ENCODE data around the gene ARF3.

The ARF3 gene

GRCh38 chr12:48981757-48982157 lies 24.5 kb upstream of the ARF3 start:
- DNase-seq (ENCODE audit: low read depth) = no peak

GRCh38 chr12:48980953-48981756 lies 23.9 kb upstream of the ARF3 start:
- DNase-seq (ENCODE audit: low read depth) = no peak

DNA sequence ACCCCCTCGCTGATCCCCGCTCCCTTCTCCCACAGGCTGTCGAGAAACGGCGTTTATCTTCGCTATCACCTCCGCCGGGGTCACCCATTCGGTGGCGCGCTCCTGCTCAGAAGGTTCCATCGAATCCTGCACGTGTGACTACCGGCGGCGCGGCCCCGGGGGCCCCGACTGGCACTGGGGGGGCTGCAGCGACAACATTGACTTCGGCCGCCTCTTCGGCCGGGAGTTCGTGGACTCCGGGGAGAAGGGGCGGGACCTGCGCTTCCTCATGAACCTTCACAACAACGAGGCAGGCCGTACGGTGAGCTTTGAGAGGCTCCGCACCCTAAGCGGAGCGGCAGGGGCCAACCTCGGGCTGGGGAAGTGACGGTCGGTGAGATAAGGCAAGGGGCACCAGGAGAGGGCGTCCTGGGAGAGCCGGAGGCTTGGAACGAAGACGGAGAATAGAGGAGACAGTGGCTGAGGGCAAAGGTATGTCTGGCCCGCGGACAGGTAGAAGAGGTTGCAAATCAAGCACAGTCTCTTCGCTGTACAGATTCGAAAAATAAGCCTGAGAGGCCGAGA lies 23.2 kb upstream of the ARF3 start:
- DNase-seq (ENCODE audit: low read depth) = no peak

DNA sequence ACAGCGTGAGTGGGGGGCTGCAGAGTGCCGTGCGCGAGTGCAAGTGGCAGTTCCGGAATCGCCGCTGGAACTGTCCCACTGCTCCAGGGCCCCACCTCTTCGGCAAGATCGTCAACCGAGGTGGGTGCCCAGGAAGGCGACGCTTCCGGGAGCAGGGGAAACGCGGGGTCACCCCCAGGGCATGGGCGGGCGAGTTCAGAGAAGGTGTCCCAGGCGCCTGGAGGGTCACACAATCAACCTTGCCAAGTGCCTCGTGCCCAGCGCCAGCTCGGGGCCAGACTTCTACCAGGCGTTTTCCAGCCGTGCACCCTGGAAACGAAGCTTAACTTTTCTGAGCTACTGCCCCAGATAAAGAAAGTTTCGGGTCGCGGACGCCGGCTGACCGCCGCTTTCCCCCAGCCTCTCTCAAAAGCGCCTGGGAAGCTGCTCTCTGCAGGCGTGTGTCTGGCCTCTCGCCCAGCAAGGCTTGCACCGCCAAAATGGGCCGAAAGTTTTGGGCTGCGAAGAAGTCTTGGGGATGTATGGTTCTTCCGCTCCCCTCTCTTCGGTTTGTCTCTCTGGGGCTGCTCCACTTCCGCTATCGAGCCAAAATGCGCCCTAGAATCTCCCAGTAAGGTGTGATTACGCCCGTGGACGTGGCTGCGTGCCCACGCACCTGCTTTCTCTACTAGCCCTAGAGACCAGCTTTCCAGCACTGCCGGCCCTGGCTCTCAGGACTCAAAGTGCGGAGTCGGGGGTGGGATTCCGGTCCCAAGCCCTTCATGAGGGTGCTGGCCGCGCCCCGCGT lies 22.5 kb upstream of the ARF3 start:
- no peak for DNase-seq (ENCODE audit: low read depth)

DNA sequence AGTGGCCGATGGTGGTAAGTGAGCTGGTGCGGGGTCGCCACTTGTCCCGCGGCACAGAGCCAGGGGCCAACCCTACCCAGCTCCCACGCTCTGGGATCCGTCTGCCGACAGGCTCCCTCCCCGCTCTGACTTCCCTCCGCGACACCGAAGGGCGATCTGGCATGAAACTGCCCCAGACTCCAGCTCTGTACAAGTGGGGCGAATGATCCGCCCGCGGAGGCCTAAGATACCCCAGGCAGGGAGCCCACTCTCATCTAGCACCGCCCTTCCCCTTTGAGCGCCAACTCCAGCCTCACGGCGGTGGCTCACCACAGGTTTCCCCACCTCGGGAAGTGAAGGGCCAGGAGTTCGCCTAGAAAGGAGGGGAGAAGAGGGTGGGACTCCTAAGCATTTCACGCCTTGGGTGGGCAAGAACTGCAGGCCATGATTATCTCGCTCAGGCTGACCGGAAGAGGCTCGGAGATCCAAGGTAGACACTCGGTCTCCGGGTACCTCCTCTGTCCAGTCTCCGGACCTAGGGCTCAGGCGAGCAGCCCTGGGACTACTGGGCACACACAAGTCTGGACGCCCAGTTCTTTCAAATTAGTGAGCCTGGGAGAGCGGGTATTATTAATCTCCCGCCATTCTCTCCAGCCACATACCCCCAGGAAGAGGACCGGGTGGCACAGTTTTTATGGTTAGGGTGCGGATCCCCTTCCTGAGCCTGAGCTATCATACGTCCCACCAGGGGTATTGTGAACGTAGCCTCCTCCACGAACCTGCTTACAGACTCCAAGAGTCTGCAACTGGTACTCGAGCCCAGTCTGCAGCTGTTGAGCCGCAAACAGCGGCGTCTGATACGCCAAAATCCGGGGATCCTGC lies 21.7 kb upstream of the ARF3 start:
- DNase-seq (ENCODE audit: low read depth) = no peak

- no peak for DNase-seq (ENCODE audit: low read depth)
Observed at GRCh38 chr12:48978291-48978740, 21.0 kb upstream of the ARF3 start, which contains the start of gene WNT1. WNT1 (plus strand) TSS chr12:48978322; CDS start chr12:48978651, 329 bp downstream.

GRCh38 chr12:48977290-48978281 lies 20.3 kb upstream of the ARF3 start:
- no peak for DNase-seq (ENCODE audit: low read depth)

DNA sequence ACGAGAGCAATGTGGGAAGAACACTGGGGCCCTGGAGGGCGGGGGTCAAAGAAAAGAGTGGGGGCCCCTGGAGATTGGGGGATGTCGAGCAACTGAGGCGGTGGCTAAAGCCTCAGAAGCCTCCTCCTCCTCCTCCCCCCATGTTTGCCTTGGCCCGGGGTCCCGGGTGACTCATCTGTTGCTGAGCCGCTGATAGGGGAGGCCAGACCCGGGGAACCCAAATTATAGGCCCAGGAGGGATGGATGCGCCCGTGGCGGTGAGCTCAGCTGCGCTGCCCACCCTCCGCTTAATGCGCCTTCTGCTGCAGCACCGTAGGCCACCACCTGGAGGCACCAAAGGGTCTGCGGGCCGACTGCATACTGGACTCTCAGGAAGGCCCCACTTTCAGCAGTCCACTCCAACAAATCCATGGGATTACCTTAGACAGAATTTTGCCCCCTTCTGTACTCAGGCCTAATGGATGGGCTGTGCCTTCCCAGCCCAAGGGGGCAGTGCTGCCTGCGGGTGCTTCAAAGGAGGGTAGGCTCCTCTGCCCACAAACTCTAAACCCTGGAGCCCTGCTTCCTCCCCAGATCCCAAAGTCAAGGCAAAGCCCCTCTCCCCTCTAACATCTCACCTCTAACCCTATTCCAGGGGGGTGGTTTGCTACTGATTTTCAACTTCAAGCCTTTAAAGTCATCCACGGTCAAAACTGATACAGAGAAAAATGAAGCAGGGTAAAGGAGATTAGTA lies 16.8 kb upstream of the ARF3 start:
- no peak for DNase-seq (ENCODE audit: low read depth)

DNA sequence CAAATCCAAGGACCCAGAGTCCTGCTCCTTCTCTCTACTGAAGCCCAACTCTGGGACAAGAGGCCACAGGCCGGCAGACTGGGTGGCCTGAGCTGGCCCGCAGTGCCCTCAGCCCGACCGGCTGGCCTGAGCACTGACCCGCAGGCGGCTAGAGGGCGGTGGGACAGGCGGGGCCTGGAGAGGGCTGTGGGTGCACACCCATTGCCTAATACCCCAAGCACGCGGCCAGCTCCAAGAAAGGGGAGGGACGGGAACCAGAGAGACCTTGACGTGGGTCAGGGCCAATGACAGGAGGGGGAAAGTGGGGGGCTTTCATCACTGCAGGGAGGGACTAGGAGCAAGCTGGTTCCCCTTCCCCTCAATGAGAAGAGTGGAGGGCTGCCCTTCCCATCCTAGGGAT lies 16.2 kb upstream of the ARF3 start:
- no peak for DNase-seq (ENCODE audit: low read depth)

- no peak for DNase-seq (ENCODE audit: low read depth)
Observed at GRCh38 chr12:48972952-48973483, 15.7 kb upstream of the ARF3 start.

GRCh38 chr12:48972213-48972951 lies 15.1 kb upstream of the ARF3 start:
- no peak for DNase-seq (ENCODE audit: low read depth)

DNA sequence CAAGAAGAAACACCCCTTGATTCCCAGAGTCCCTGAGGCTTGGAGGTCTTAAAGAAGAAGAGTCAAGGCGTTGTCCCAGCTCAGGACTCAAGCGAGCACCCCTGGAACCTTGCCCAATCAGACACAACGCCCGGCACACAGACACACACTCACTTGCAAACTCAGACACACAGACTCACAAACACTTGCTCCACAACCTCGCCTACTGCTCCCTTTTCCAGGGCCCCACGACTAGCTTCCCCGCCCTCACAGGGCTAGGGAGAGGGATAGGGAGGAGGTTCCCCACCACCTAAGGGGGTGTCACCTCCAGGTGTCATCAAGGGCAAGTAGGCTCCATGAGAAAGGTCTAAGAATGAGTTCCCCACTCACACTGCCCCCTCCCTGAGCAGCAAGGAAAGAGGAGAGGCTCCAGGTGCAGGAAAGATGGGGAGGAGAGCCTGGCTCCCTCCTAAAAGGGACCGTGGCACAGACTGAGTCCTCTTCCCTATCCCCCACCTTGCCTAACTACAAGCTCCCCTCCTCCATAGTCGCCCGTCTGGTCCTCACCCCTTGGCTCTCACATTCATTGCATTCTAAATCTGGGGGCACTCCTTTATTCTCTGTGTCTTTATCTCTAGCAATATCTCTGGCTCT lies 13.5 kb upstream of the ARF3 start:
- DNase-seq (ENCODE audit: low read depth) = no peak

DNA sequence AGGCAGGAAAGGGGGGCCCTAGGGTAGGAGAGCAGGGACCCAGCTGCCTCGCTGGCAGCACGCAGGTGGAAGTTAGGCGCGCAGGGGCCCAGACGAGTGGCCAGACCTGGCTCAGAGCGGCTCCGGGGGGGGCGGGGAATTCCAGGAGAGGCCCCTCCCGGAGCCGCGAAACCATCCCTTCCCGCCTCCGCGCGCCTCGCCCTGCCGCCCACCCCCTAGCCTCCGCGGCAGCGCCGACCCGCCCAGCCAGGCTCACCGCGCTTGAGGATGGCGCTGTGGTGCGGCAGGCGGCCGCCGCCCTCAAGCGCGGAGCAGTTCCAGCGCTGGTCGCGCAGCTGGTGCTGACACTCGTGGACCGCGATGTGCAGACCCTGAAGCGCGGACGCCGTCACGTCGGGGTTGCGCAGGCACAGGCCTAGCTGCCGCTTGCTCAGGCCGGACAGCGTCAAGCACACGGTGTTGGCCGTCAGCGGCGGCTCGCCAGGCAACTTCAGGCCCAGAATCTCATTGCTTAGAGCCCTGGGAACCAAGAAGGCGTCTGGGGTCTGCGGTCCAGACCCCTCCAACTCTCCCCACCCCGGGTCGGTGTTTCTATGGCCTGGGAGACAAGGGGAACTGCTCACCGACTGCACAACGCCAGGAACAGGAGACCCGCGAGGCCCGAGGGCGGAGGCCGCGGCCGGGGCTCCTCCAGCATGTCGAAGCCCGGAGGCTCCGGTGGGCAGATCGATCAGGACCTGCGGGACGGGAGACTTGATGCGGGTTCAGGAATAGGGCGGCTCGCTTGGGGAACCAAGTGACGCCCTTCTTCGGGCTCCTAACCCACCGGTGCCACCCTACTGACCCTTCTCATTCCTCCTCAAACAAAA lies 12.8 kb upstream of the ARF3 start:
- no peak for DNase-seq (ENCODE audit: low read depth)

DNA sequence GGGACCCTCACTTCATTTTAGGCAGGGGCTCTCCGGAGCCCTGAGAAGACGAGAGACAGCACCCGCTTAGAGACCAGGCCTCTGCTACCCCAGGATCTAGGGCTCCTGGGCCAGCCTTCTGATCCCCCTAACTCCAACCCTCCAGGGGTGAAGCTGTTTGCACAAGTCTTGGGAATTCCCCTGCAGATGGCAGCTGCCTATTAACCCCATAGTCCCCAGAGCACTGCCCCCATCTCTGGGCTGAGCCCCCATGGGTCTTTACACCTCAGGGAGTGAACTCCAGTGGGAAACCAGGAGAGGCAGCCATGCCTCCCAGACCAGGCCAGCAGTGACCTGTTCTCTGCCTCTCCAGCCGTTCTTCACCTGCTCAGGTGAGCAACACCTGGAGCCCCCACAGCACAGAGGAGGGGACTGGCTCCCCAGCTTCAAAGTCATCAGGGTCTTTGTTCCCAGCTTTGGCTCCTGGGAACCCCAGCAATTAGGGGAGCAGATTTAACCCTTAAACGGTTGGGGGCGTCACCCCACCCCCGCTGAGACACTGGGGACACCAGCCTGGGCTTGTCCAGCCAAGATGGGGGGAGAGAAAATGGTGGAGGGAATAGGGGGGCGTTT lies 12.0 kb upstream of the ARF3 start:
- DNase-seq (ENCODE audit: low read depth) = no peak

GRCh38 chr12:48968467-48968866 lies 11.2 kb upstream of the ARF3 start:
- DNase-seq (ENCODE audit: low read depth) = no peak

- no peak for DNase-seq (ENCODE audit: low read depth)
Observed at GRCh38 chr12:48967991-48968390, 10.7 kb upstream of the ARF3 start.

Data from CMK (cell line).